ENCODE data around the gene HIP1.

HIP1 gene

DNA sequence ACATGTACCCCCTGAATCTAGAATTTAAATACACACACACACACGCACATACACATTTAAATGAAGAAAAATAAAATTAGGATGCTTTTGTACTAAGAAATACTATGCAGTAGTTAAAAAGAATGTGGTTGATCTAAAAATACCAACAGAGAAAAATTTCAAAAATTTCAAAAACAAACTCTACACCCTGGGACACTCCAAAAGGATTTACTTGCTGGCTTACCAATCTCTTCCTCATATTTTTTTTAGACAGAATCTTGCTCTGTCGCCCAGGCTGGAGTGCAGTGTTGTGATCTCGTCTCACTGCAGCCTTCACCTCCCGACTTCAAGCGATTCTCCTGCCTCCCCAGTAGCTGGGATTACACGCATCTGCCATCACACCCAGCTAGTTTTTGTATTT, 80.9 kb downstream of the HIP1 start:
- peaks cover 14% of the 10 kb centered on the region for H3K4me1 ChIP-seq (ENCODE audit: control insufficient read depth, low read length)
- H3K36me3 ChIP-seq (ENCODE audit: control insufficient read depth, low read length) = no peaks in the 10 kb centered on the region
- H4K20me1 ChIP-seq (ENCODE audit: control insufficient read depth, insufficient read depth, low read depth, low read length) = no peaks in the 10 kb centered on the region
- H3K9me2 ChIP-seq (replicated peaks; ENCODE audit: control insufficient read depth, low read length) = no peaks in the 10 kb centered on the region
- no peaks in the 10 kb centered on the region for H3K9me3 ChIP-seq (ENCODE audit: control insufficient read depth, insufficient read depth, low read length)
- TF ChIP-seq CTCF (IDR thresholded peaks at IDR 0.05; ENCODE audit: low read depth, low read length, poor library complexity, severe bottlenecking) = no peak
- TF ChIP-seq EZH2phosphoT487 (IDR thresholded peaks at IDR 0.05; ENCODE audit: borderline replicate concordance, low read length) = no peak
- H3F3A ChIP-seq (ENCODE audit: control insufficient read depth, insufficient read depth) = no peaks in the 10 kb centered on the region
- no peak overlapping the region for H3K4me3 ChIP-seq (ENCODE audit: low read length)
- no peaks in the 10 kb centered on the region for H3K79me2 ChIP-seq (ENCODE audit: control insufficient read depth, low read length)
- H3K27me3 ChIP-seq (ENCODE audit: control insufficient read depth, low read length) = no peaks in the 10 kb centered on the region
- no peak overlapping the region for H3K27ac ChIP-seq (ENCODE audit: low read depth, low read length)
- H3K4me2 ChIP-seq (ENCODE audit: low read length) = no peak overlapping the region

DNA sequence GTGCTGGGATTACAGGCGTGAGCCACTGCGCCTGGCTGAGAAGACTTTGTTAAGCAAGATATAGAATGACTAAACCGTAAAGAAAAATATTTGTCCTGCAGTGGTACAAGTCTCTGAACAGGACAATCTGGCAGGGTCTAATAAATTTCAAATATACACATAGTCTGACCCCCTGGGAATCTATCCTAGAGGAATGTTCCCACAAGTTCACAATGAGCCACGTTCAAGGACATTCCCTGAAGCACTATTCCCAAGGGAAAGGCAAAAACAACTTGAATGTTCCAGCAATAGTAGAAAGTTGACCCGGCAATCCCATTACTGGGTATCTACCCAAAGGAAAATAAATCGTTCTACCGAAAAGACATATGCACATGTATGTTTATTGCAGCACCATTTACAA, 82.0 kb downstream of the HIP1 start:
- Histone ChIP-seq H3K27ac (ENCODE audit: low read depth, low read length) (no peak overlapping the region), H3K4me3 (ENCODE audit: low read length) (no peak overlapping the region), H3K4me1 (ENCODE audit: control insufficient read depth, low read length) (peaks cover 3% of the 10 kb centered on the region), H4K20me1 (ENCODE audit: control insufficient read depth, insufficient read depth, low read depth, low read length) (no peaks in the 10 kb centered on the region), H3K4me2 (ENCODE audit: low read length) (no peak overlapping the region), H3K27me3 (ENCODE audit: control insufficient read depth, low read length) (no peaks in the 10 kb centered on the region), H3K9me3 (ENCODE audit: control insufficient read depth, insufficient read depth, low read length) (no peaks in the 10 kb centered on the region), H3K79me2 (ENCODE audit: control insufficient read depth, low read length) (no peaks in the 10 kb centered on the region), H3K9me2 (replicated peaks; ENCODE audit: control insufficient read depth, low read length) (no peaks in the 10 kb centered on the region), H3F3A (ENCODE audit: control insufficient read depth, insufficient read depth) (no peaks in the 10 kb centered on the region), H3K36me3 (ENCODE audit: control insufficient read depth, low read length) (no peaks in the 10 kb centered on the region)
- TF ChIP-seq CTCF (IDR thresholded peaks at IDR 0.05; ENCODE audit: low read depth, low read length, poor library complexity, severe bottlenecking) (no peak), EZH2phosphoT487 (IDR thresholded peaks at IDR 0.05; ENCODE audit: borderline replicate concordance, low read length) (no peak)

DNA sequence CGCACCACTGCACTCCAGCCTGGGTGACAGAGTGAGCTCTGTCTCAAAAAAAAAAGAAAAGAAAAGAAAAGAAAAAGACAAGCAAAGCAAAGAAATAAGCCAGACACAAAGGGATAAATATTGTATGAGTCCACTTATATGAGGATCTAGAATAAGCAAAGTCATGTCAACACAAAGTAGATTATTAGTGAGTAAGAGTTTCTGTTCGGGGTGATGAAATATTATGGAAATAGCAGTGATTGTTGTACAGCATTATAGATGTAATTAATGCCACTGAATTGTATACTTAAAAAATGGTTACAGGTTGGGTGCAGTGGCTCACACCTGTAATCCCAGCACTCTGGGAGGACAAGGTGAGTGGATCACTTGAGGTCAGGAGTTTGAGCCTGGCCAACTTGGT, 83.2 kb downstream of the HIP1 start:
- H3K79me2 ChIP-seq (ENCODE audit: control insufficient read depth, low read length) = no peaks in the 10 kb centered on the region
- no peaks in the 10 kb centered on the region for H3K9me3 ChIP-seq (ENCODE audit: control insufficient read depth, insufficient read depth, low read length)
- peaks cover 4% of the 10 kb centered on the region for H3K27me3 ChIP-seq (ENCODE audit: control insufficient read depth, low read length)
- no peak overlapping the region for H3K4me2 ChIP-seq (ENCODE audit: low read length)
- H3K9me2 ChIP-seq (replicated peaks; ENCODE audit: control insufficient read depth, low read length) = no peaks in the 10 kb centered on the region
- no peak overlapping the region for H3K27ac ChIP-seq (ENCODE audit: low read depth, low read length)
- no peaks in the 10 kb centered on the region for H3K4me1 ChIP-seq (ENCODE audit: control insufficient read depth, low read length)
- no peaks in the 10 kb centered on the region for H4K20me1 ChIP-seq (ENCODE audit: control insufficient read depth, insufficient read depth, low read depth, low read length)
- no peak overlapping the region for H3K4me3 ChIP-seq (ENCODE audit: low read length)
- no peaks in the 10 kb centered on the region for H3F3A ChIP-seq (ENCODE audit: control insufficient read depth, insufficient read depth)
- no peak for TF ChIP-seq CTCF (IDR thresholded peaks at IDR 0.05; ENCODE audit: low read depth, low read length, poor library complexity, severe bottlenecking)
- TF ChIP-seq EZH2phosphoT487 (IDR thresholded peaks at IDR 0.05; ENCODE audit: borderline replicate concordance, low read length) = no peak
- H3K36me3 ChIP-seq (ENCODE audit: control insufficient read depth, low read length) = no peaks in the 10 kb centered on the region

DNA sequence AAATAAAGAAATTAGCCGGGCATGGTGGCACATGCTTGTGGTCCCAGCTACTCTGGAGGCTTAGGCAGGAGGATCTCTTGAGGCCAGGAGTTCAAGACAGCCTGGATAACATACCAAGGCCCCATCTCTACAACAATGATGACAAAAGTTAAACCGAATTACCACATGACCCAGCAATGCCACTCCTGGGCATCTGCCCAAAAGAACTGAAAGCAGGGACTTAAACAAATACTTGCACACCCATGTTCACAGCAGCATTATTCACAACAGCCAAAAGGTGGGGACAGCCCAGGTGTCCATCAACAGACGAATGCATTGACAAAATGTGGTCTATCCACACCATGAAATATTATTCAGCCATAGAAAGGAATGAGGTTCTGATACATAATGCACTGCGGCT, 83.9 kb downstream of the HIP1 start:
- Histone ChIP-seq H4K20me1 (ENCODE audit: control insufficient read depth, insufficient read depth, low read depth, low read length) (no peaks in the 10 kb centered on the region), H3K79me2 (ENCODE audit: control insufficient read depth, low read length) (no peaks in the 10 kb centered on the region), H3K36me3 (ENCODE audit: control insufficient read depth, low read length) (no peaks in the 10 kb centered on the region), H3K27ac (ENCODE audit: low read depth, low read length) (no peak overlapping the region), H3K27me3 (ENCODE audit: control insufficient read depth, low read length) (peaks cover 11% of the 10 kb centered on the region), H3K4me2 (ENCODE audit: low read length) (no peak overlapping the region), H3K4me3 (ENCODE audit: low read length) (no peak overlapping the region), H3K9me3 (ENCODE audit: control insufficient read depth, insufficient read depth, low read length) (no peaks in the 10 kb centered on the region), H3F3A (ENCODE audit: control insufficient read depth, insufficient read depth) (no peaks in the 10 kb centered on the region), H3K4me1 (ENCODE audit: control insufficient read depth, low read length) (no peaks in the 10 kb centered on the region), H3K9me2 (replicated peaks; ENCODE audit: control insufficient read depth, low read length) (no peaks in the 10 kb centered on the region)
- TF ChIP-seq EZH2phosphoT487 (IDR thresholded peaks at IDR 0.05; ENCODE audit: borderline replicate concordance, low read length) (no peak), CTCF (IDR thresholded peaks at IDR 0.05; ENCODE audit: low read depth, low read length, poor library complexity, severe bottlenecking) (no peak)
